Loucy (cell line): Measurements from ENCODE around the gene DNAJA3.

Source experiments
- CTCF ChIP-seq: fragments of 200-600 bp; sonication (generic); conservative IDR thresholded peaks from 2 replicates; pipeline ENCODE4 v1.5.1; 2014; ENCODE audit warnings: mild to moderate bottlenecking, antibody characterized with exemption, low read length
- EZH2phosphoT487 ChIP-seq: fragments of 200-600 bp; IDR thresholded peaks from 2 replicates; pipeline ENCODE4 v1.6.1; 2018; ENCODE audit warnings: antibody characterized with exemption, mild to moderate bottlenecking, moderate library complexity, borderline replicate concordance

GRCh38 chr16:4386951-4387565, 38.6 kb upstream of the DNAJA3 start:
- no peak for TF ChIP-seq CTCF
- no peak for TF ChIP-seq EZH2phosphoT487
